Nephron progenitor cell (in vitro differentiated cells): ENCODE data around the gene PPP4R4.

Experiments used
- DNase-seq: peaks from one replicate; pipeline ENCODE4 v3.0.0; 2021
- H3K27ac Mint-ChIP-seq: 2 replicates; pipeline ENCODE4 v1.8.0; 2021; ENCODE audit warnings: mild to moderate bottlenecking, moderate library complexity, mixed read lengths
- H3K27me3 Mint-ChIP-seq: 2 replicates; pipeline ENCODE4 v1.8.0; 2021; ENCODE audit warnings: mild to moderate bottlenecking, low read depth, mixed read lengths; ENCODE audit not compliant: poor library complexity
- H3K36me3 Mint-ChIP-seq: 2 replicates; pipeline ENCODE4 v1.8.0; 2021; ENCODE audit warnings: low read depth, mixed read lengths
- H3K4me1 Mint-ChIP-seq: 2 replicates; pipeline ENCODE4 v1.8.0; 2021; ENCODE audit warnings: mixed read lengths
- H3K4me3 Mint-ChIP-seq: 2 replicates; pipeline ENCODE4 v1.8.0; 2021; ENCODE audit warnings: mild to moderate bottlenecking, moderate library complexity, mixed read lengths
- H3K9me3 Mint-ChIP-seq: 2 replicates; pipeline ENCODE4 v1.8.0; 2021; ENCODE audit warnings: mild to moderate bottlenecking, moderate library complexity, mixed read lengths
- TF ChIP-seq, protein P1 (sequence below): fragments of 200-600 bp; sonication (generic); IDR thresholded peaks from 2 replicates; pipeline ENCODE4 v1.5.0; 2021; ENCODE audit warnings: antibody characterized with exemption

The PPP4R4 gene

DNA sequence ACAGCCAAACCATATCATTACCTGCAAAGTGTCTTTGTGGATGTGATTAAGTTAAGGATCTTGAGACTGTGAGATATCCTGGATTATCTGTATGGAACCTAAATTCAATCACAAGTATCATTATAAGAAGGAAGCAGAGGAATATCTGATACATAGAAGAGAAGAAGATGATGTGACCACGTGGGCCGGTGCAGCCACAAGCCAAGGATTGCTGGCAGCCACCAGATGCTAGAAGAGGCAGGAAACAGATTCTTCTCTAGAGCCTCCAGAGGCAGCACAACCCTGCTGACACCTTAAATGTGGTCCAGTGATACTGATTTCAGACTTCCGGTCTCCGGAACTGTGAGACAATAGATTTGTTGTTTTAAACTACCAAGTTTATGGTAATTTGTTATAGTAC lies 38.6 kb upstream of the PPP4R4 start:
- Mint-ChIP-seq H3K36me3 (peaks cover 8% of the 10 kb centered on the region), H3K27me3 (peaks cover 29% of the 10 kb centered on the region), H3K4me3 (no peak overlapping the region), H3K27ac (no peak overlapping the region), H3K9me3 (peaks cover 18% of the 10 kb centered on the region), H3K4me1 (peaks cover 6% of the 10 kb centered on the region)
- TF ChIP-seq, protein P1, sequence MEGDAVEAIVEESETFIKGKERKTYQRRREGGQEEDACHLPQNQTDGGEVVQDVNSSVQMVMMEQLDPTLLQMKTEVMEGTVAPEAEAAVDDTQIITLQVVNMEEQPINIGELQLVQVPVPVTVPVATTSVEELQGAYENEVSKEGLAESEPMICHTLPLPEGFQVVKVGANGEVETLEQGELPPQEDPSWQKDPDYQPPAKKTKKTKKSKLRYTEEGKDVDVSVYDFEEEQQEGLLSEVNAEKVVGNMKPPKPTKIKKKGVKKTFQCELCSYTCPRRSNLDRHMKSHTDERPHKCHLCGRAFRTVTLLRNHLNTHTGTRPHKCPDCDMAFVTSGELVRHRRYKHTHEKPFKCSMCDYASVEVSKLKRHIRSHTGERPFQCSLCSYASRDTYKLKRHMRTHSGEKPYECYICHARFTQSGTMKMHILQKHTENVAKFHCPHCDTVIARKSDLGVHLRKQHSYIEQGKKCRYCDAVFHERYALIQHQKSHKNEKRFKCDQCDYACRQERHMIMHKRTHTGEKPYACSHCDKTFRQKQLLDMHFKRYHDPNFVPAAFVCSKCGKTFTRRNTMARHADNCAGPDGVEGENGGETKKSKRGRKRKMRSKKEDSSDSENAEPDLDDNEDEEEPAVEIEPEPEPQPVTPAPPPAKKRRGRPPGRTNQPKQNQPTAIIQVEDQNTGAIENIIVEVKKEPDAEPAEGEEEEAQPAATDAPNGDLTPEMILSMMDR: no peak
- DNase-seq: no peak

DNA sequence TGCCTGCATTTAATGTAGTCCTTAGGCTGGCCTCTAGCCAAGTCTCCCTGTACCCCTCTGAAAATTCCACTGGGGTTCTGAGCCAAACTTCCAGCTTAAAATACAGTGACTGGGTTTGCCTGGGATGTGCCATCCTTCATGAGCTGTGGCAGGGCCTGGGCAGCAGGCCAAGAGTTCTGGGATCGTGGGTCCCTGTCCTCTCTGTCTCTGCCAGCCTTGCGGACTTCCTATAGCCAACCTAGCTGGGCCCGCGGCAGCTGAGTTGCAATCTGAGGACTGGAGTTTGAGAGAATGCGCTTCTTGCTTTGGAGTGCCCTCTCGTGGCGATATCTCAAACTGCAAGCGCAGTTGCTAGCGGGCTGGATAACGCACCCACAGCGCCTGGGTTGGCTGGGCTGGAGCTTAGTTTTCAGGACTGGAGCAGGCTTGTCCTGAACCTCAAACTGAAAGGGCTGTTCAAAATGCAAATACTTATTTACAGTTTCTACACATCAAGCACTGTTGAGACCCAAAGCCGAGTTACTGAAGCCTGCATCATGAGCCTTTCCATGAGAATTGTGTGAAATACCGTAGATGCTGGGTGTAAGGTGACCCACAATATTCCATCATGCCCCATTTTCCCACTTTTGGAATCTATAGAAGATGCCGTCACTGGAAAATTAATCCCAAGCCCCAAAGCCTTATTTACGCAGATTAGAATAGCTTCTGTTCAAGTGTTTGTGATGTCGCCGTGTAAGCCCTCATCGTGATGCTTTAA lies 37.4 kb upstream of the PPP4R4 start:
- peaks cover 18% of the 10 kb centered on the region for H3K9me3 Mint-ChIP-seq
- no peak overlapping the region for H3K4me3 Mint-ChIP-seq
- TF ChIP-seq, protein P1: peak; percentile 98
- peaks cover 28% of the 10 kb centered on the region for H3K27me3 Mint-ChIP-seq
- peaks cover 8% of the 10 kb centered on the region for H3K36me3 Mint-ChIP-seq
- peaks cover 4% of the 10 kb centered on the region for H3K4me1 Mint-ChIP-seq
- DNase-seq: peak; percentile 92
- H3K27ac Mint-ChIP-seq: no peak overlapping the region

DNA sequence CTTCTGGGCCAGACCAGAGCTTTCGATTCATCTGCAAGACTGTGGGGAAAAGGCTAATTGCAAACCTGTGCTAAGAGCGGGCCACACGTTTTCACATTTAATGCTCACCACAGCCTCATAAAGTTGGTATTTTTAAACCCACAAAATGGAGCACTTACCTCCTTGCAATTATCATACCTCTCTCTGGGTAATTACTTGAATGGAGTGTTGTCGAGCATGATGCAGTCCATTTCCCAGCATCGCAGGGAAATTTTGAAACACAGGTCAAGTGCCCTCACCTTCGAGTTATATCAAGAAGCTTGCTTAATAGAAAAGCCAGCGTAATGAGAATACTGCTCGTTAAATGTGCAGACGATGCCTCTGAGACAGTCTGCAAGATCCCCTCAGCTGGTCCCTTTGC lies 35.9 kb upstream of the PPP4R4 start:
- Mint-ChIP-seq H3K27ac (no peak overlapping the region), H3K4me3 (no peak overlapping the region), H3K36me3 (peaks cover 8% of the 10 kb centered on the region), H3K9me3 (peaks cover 18% of the 10 kb centered on the region), H3K4me1 (peaks cover 4% of the 10 kb centered on the region), H3K27me3 (peaks cover 22% of the 10 kb centered on the region)
- TF ChIP-seq, protein P1: no peak
- no peak for DNase-seq

DNA sequence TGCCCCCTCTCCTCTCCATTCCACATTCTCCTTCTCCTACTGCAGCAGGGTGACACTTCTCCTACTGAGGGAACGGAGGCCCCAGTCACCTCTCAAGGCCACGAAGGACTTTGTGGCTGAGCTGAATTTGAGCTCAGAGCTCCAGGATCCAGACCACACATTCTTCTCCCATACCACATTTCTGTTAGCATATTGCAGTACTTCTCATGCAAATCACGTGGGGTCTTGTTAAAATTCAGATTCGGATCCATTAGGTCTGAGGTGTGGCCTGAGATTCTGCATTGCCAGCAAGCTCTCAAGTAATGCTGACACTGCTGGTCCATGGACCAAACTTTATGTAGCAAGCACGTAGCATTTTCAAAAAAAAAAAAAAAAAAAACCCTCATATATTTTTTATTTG lies 35.1 kb upstream of the PPP4R4 start:
- H3K27ac Mint-ChIP-seq: no peak overlapping the region
- peaks cover 8% of the 10 kb centered on the region for H3K36me3 Mint-ChIP-seq
- peaks cover 18% of the 10 kb centered on the region for H3K9me3 Mint-ChIP-seq
- TF ChIP-seq, protein P1: no peak
- H3K27me3 Mint-ChIP-seq: peaks cover 17% of the 10 kb centered on the region
- DNase-seq: no peak
- peaks cover 4% of the 10 kb centered on the region for H3K4me1 Mint-ChIP-seq
- H3K4me3 Mint-ChIP-seq: no peak overlapping the region

DNA sequence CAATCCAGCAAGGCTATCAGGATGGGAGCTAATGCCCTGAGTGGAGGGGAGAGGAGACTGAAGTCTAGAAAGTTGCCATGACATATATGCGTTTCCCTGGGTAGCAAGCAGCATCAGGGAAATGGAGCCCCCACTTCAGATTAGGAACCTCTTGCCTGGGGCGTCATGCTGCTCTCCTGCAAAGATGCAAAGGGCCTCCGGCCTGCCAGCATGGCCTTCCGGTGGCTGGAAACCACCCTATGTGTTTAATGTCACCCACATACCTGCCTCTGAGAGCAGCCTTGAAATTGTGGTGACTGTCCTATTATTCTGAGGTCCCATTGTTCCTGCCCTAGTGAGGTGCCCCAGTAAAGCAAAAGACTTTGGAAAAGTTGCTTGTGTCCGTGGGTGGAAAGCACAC lies 34.7 kb upstream of the PPP4R4 start:
- no peak for DNase-seq
- Mint-ChIP-seq H3K27me3 (peaks cover 17% of the 10 kb centered on the region), H3K9me3 (peaks cover 18% of the 10 kb centered on the region), H3K4me1 (peaks cover 6% of the 10 kb centered on the region), H3K36me3 (peaks cover 8% of the 10 kb centered on the region), H3K27ac (no peak overlapping the region), H3K4me3 (no peak overlapping the region)
- TF ChIP-seq, protein P1: no peak

DNA sequence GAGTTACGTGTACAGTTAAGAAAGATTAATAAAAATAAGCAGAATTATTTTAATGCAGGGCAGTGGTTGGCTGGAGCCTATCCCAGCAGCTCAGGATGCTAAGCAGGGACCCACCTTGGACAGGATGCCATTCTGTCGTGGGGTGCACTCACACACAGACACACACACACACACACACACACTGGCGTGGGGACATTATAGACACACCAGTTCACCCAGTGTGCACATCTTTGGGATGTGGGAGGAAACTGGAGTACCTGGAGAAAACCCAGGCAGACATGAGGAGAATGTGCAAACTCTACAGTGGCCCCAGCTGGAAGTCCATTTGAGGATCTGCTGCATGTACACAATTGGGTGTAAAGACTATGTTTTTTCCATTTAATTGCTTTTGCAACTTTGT lies 31.9 kb upstream of the PPP4R4 start:
- H3K4me3 Mint-ChIP-seq: no peak overlapping the region
- peaks cover 15% of the 10 kb centered on the region for H3K27me3 Mint-ChIP-seq
- no peaks in the 10 kb centered on the region for H3K9me3 Mint-ChIP-seq
- DNase-seq: no peak
- H3K4me1 Mint-ChIP-seq: peaks cover 11% of the 10 kb centered on the region
- H3K36me3 Mint-ChIP-seq: no peaks in the 10 kb centered on the region
- TF ChIP-seq, protein P1: no peak
- no peak overlapping the region for H3K27ac Mint-ChIP-seq
